Epithelial cell of proximal tubule (primary cell): ENCODE data around the gene KPNA1. TPM values are rescaled to one million over a fixed set of nuclear protein-coding genes. Genes with fewer than 3 reads are reported as not detected.

Experiments used
- DNase-seq: peaks from one replicate; pipeline ENCODE4 v3.0.0-alpha.2; 2011; ENCODE audit warnings: low read depth
- H3K4me3 ChIP-seq: 2 replicates; pipeline ENCODE4 v1.5.1; 2011; ENCODE audit warnings: low read depth, mild to moderate bottlenecking, low read length
- total RNA-seq: library from RNA; depleted of rRNA; stranded (reverse); fragments of >200 nt; gene quantifications from 2 replicates; pipeline ENCODE4 v1.2.3, GENCODE V29; 2015
- TF ChIP-seq, protein P1 (sequence below): conservative IDR thresholded peaks from 2 replicates; pipeline ENCODE4 v1.5.1; 2012; ENCODE audit warnings: low read depth, mild to moderate bottlenecking, low read length

KPNA1 gene
- total RNA-seq, 1 donor from 2014 or later: 14.8 TPM

DNA sequence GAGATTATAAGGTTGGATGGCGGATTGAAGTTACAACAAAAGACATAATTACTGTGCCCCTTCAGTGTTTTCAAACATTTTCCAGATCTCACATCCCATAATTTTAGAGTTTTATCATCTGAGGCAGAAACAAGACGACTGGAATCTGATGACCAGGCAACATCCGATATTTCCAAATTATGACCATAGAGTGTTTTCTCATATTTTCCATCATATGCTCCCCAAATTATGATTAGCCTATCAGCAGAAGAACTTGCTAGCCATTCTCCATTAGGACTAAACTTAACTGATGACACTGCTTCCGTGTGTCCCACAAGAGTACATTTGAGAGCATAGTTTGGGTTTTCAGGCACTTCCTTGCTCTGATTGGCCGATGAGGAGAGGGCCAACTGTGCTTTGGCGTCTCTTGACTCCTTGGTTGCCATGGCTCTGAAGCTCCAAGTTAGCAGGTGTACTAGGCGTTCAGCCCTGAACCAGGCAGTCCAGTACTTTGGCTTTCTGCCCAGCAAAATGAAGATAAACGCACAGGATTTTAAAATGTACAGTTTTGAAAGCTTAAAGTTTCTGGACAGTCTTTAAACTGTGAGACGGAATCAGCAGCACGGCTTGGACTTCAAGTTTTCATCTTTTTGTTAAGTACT lies 99.5 kb downstream of the KPNA1 start:
- H3K4me3 ChIP-seq: peak overlapping the region; percentile 88
- TF ChIP-seq, protein P1, sequence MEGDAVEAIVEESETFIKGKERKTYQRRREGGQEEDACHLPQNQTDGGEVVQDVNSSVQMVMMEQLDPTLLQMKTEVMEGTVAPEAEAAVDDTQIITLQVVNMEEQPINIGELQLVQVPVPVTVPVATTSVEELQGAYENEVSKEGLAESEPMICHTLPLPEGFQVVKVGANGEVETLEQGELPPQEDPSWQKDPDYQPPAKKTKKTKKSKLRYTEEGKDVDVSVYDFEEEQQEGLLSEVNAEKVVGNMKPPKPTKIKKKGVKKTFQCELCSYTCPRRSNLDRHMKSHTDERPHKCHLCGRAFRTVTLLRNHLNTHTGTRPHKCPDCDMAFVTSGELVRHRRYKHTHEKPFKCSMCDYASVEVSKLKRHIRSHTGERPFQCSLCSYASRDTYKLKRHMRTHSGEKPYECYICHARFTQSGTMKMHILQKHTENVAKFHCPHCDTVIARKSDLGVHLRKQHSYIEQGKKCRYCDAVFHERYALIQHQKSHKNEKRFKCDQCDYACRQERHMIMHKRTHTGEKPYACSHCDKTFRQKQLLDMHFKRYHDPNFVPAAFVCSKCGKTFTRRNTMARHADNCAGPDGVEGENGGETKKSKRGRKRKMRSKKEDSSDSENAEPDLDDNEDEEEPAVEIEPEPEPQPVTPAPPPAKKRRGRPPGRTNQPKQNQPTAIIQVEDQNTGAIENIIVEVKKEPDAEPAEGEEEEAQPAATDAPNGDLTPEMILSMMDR: no peak
- DNase-seq: peak; percentile 25

DNA sequence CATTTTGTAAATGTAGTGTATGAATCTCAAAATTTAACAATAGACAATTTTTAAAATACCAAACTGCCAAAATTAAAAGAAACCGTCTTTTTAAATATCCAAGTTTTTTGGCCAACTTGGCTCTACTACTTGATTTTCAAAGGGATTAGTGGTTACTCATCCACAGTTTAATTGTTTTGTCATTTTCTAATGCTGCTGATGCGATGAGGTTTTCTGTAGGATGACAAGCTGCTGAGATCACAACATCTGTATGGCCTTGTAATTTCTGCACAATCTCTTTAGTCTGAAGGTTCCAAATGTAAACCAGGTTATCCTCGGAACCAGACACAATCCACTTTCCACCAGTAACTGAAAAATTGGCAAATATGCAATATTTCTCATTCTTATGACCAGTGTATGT lies 100.3 kb downstream of the KPNA1 start:
- DNase-seq: no peak
- TF ChIP-seq, protein P1: no peak
- no peak overlapping the region for H3K4me3 ChIP-seq

DNA sequence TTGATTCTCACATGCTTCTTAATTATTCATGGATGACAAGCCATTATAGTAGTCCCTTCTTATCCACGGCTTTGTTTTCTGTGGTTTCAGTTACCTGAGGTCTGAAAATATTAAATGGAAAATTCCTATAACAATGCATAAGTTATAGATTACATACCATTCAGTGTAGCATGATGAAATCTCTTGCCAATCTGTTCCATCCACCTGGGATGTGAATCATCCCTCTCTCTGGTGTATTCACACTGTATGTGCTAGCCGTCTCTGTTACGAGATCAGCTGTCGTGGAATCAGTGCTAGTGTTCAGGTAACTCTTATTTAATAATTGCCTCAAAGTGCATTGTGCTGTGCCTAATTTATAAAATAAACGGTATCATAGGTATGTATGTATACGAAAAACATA lies 104.1 kb downstream of the KPNA1 start:
- no peak for DNase-seq
- H3K4me3 ChIP-seq: no peak overlapping the region
- TF ChIP-seq, protein P1: no peak

DNA sequence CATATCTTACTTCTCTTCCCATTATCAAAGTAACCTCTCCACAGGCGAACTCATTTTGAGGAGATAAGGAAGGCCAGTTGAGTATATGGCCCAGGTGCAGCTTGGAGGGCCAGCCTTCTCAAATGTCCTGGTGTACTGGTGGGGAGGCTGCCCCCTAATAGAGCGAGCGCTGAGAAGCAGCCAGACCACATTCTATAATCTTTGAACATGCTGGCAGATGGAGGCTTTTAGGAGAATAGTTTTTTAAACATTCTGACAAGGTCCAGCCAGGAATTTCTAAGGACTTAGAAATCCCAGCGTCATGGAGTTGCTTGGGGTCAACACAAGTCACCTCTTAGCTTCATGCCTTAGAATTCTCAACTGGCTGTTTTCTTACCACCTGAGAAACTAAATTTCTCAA lies 104.6 kb downstream of the KPNA1 start:
- TF ChIP-seq, protein P1: no peak
- no peak for DNase-seq

DNA sequence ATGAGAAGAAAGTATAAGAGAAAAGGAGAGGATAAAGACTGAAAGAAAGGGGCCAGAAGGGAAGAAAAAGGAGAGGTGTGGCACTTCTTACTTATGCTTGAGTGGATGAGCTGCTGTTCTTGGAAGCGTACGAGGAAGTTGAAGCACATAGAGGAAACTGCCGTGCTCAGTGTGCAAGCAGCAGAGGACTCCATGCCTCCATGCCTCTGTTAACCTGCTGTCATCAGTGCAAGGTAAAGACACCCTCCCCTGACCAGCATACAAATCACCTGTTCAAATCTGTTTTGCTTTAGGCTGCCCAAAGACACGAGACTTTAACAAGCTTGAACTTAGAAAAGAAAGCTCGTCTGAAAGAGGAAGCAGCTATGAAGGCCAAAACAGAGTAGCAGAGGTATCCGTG lies 105.3 kb downstream of the KPNA1 start:
- DNase-seq: no peak
- no peak overlapping the region for H3K4me3 ChIP-seq
- TF ChIP-seq, protein P1: no peak

More for the DNA sequence above, 104.6 kb downstream of the KPNA1 start:
- H3K4me3 ChIP-seq: no peak overlapping the region

DNA sequence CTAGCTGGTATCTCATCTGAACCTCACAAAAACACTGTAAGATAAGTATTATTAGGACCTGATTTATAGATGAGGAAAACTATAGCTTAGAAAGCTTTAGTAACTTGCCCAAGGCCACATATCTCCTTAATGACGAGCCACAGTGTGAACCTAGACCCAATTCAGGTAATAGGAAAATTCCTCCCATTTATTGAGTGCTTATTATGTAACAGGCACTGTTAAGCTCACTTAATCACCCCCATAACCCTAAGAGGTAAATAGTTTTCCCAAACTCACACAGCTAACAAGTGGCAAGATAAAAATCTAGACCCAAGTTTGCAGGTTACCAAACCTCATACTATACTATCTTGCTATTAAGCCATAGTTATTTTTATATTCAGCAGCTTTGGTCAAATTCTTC lies 106.8 kb downstream of the KPNA1 start:
- no peak overlapping the region for H3K4me3 ChIP-seq
- no peak for DNase-seq
- TF ChIP-seq, protein P1: no peak

DNA sequence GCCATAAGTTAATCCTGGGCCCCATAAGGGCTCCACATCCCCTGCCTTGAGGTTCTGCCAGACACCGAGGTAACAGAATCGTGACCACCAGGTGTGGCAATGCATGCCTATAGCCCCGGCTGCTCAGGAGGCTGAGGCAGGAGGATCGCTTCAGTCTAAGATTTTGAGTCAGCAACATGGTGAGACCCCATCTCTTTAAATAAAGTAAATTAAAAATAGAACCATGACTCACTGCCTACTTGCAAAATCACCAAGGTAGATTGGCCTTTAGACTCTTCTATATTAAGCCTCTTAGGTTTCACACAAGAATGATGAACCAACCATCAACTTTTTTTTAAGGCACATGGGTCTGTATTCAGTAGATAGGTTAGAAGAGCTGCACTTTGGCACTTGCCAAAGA lies 108.5 kb downstream of the KPNA1 start:
- H3K4me3 ChIP-seq: no peak overlapping the region
- DNase-seq: no peak
- TF ChIP-seq, protein P1: no peak
